Measurements from ENCODE around the gene SMPD4.

DNA sequence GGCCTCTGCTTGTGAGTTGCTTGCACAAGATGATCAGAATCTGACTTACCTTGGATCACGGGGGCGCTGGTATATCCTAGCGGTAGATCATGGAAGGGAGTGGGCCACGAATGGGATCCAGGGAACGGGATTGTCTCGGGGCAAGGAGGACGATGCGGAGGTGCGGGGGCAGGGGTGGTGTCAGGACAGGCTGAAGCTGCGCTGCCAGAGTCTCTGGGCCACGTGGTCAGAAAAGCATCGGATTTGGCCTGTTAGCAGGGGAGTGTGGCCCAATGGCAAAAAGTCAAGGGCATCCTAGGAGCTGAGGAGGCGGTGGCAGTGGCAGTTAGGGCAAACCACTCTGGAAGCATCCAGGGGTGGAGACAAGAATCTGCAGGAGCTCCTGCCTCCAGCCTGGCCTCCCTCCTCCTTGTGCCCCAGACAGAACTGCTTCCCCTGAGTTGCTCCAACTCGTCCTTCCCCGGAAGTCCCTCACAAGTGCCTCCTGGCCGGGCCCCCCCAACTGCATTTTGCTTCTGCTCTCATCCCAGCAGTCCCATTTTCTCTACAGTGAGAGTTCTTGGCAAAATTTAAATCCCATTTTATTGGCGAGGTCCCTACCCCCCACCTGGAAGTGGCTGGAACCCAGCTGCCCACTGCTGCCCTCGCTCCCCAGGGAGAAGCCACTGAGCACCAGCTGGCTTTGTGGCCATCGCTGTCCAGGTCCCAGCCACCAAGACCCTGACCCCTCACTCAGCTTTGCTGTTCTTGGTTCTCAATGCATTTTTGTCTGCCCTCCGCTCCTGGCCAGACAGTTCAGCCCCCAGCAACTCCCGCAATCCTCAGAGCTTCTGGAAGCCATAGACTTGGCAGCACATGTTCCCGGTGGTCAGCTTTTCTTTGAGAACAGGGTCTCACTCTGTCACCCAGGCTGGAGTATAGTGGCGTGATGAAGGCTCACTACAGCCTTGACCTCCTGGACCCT, 30.9 kb downstream of the SMPD4 start:
- TF ChIP-seq, protein P1, sequence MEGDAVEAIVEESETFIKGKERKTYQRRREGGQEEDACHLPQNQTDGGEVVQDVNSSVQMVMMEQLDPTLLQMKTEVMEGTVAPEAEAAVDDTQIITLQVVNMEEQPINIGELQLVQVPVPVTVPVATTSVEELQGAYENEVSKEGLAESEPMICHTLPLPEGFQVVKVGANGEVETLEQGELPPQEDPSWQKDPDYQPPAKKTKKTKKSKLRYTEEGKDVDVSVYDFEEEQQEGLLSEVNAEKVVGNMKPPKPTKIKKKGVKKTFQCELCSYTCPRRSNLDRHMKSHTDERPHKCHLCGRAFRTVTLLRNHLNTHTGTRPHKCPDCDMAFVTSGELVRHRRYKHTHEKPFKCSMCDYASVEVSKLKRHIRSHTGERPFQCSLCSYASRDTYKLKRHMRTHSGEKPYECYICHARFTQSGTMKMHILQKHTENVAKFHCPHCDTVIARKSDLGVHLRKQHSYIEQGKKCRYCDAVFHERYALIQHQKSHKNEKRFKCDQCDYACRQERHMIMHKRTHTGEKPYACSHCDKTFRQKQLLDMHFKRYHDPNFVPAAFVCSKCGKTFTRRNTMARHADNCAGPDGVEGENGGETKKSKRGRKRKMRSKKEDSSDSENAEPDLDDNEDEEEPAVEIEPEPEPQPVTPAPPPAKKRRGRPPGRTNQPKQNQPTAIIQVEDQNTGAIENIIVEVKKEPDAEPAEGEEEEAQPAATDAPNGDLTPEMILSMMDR (IDR thresholded peaks at IDR 0.05) = no peak
- TF ChIP-seq POLR2A (IDR thresholded peaks at IDR 0.05) (no peak), EP300 (IDR thresholded peaks at IDR 0.05) (no peak)
